GM23338 (cell line): ENCODE data around the gene TMEM209.
"Not testable (repeated sequence)": the region's sequence is repeated elsewhere in the genome, so short reads cannot be mapped to it uniquely, and the experiment has no call there.

Source experiments
- CREB1 ChIP-seq: fragments of 250-450 bp; sonication (Bioruptor Pico); IDR thresholded peaks from 2 replicates; pipeline ENCODE4 v1.5.0; 2020; ENCODE audit warnings: low read depth, mild to moderate bottlenecking, moderate library complexity
- ETS1 ChIP-seq: IDR thresholded peaks from 2 replicates; pipeline ENCODE4 v1.6.1; 2016; ENCODE audit warnings: antibody characterized with exemption
- EZH2 ChIP-seq: fragments of 200-600 bp; sonication (generic); IDR thresholded peaks from one replicate; pipeline ENCODE4 v1.8.0; 2017; ENCODE audit warnings: antibody characterized with exemption, mild to moderate bottlenecking, low read depth; ENCODE audit not compliant: unreplicated experiment
- EZH2phosphoT487 ChIP-seq: fragments of 200-600 bp; sonication (generic); IDR thresholded peaks from one replicate; pipeline ENCODE4 v1.8.1; 2018; ENCODE audit warnings: antibody characterized with exemption; ENCODE audit not compliant: unreplicated experiment
- JUNB ChIP-seq: IDR thresholded peaks from one replicate; pipeline ENCODE4 v1.6.1; 2016; ENCODE audit warnings: antibody characterized with exemption; ENCODE audit not compliant: unreplicated experiment
- POLR2AphosphoS5 ChIP-seq: IDR thresholded peaks from 2 replicates; pipeline ENCODE4 v1.6.1; 2016; ENCODE audit warnings: antibody characterized with exemption, low read depth
- STAT1 ChIP-seq: IDR thresholded peaks from one replicate; pipeline ENCODE4 v1.6.1; 2016; ENCODE audit warnings: antibody characterized with exemption; ENCODE audit not compliant: unreplicated experiment
- ZNF114 ChIP-seq: fragments of 250-450 bp; sonication (Bioruptor Pico); IDR thresholded peaks from 2 replicates; pipeline ENCODE4 v1.5.0; 2020; ENCODE audit warnings: mild to moderate bottlenecking, moderate library complexity
- TF ChIP-seq, protein P1 (sequence below), 2 experiments: fragments of 200-600 bp in 1 of 2; sonication (generic) in 1 of 2; conservative IDR thresholded peaks; 2 replicates each; pipeline versions ENCODE4 v1.5.1 to v1.6.1; 2016 to 2017; ENCODE audit warnings: antibody characterized with exemption in 2 of 2, low read depth in 2 of 2, mild to moderate bottlenecking in 2 of 2, moderate library complexity in 1 of 2
- TF ChIP-seq, protein P2 (sequence below): IDR thresholded peaks from one replicate; pipeline ENCODE4 v1.6.1; 2018; ENCODE audit warnings: antibody characterized with exemption; ENCODE audit not compliant: unreplicated experiment

GRCh38 chr7:130126840-130127239, 78.4 kb downstream of the TMEM209 start:
- not testable (repeated sequence) for TF ChIP-seq JUNB; CREB1 (CRISPR knock-in tag); POLR2AphosphoS5; STAT1; EZH2; ZNF114; ETS1; EZH2phosphoT487
- TF ChIP-seq, protein P1, sequence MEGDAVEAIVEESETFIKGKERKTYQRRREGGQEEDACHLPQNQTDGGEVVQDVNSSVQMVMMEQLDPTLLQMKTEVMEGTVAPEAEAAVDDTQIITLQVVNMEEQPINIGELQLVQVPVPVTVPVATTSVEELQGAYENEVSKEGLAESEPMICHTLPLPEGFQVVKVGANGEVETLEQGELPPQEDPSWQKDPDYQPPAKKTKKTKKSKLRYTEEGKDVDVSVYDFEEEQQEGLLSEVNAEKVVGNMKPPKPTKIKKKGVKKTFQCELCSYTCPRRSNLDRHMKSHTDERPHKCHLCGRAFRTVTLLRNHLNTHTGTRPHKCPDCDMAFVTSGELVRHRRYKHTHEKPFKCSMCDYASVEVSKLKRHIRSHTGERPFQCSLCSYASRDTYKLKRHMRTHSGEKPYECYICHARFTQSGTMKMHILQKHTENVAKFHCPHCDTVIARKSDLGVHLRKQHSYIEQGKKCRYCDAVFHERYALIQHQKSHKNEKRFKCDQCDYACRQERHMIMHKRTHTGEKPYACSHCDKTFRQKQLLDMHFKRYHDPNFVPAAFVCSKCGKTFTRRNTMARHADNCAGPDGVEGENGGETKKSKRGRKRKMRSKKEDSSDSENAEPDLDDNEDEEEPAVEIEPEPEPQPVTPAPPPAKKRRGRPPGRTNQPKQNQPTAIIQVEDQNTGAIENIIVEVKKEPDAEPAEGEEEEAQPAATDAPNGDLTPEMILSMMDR (conservative IDR thresholded peaks at IDR 0.05; ENCODE audit: low read depth in 2 of 2), result not testable (repeated sequence)
- TF ChIP-seq, protein P2, sequence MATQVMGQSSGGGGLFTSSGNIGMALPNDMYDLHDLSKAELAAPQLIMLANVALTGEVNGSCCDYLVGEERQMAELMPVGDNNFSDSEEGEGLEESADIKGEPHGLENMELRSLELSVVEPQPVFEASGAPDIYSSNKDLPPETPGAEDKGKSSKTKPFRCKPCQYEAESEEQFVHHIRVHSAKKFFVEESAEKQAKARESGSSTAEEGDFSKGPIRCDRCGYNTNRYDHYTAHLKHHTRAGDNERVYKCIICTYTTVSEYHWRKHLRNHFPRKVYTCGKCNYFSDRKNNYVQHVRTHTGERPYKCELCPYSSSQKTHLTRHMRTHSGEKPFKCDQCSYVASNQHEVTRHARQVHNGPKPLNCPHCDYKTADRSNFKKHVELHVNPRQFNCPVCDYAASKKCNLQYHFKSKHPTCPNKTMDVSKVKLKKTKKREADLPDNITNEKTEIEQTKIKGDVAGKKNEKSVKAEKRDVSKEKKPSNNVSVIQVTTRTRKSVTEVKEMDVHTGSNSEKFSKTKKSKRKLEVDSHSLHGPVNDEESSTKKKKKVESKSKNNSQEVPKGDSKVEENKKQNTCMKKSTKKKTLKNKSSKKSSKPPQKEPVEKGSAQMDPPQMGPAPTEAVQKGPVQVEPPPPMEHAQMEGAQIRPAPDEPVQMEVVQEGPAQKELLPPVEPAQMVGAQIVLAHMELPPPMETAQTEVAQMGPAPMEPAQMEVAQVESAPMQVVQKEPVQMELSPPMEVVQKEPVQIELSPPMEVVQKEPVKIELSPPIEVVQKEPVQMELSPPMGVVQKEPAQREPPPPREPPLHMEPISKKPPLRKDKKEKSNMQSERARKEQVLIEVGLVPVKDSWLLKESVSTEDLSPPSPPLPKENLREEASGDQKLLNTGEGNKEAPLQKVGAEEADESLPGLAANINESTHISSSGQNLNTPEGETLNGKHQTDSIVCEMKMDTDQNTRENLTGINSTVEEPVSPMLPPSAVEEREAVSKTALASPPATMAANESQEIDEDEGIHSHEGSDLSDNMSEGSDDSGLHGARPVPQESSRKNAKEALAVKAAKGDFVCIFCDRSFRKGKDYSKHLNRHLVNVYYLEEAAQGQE, result not testable (repeated sequence)
